ENCODE results near the gene ZNF763.
"Not testable (repeated sequence)": the region's sequence is repeated elsewhere in the genome, so short reads cannot be mapped to it uniquely, and the experiment has no call there.

The ZNF763 gene

DNA sequence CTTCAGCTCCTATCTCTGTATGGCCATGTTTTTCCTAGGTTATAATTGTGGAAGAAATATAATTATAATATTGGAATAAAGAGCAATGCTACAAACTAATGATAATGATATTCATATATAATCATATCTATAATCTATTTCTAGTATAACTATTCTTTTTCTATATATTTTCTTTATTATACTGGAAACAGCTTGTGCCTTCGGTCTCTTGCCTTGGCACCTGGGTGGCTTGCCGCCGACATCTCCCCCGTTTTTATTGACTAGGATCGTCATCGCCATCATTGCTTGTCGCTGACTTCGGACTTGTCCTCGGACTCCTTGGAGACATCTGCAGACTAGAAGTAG is 24.2 kb downstream of the ZNF763 start:
- Histone ChIP-seq H3K27ac (peak overlapping the region; percentile 81 to 86), H3K36me3 (no peaks in the 10 kb centered on the region), H3K4me3 (peak overlapping the region; percentile 69 to 79), H3K27me3 (no peaks in the 10 kb centered on the region), H3K9me3 (no peaks in the 10 kb centered on the region), H3K4me1 (no peaks in the 10 kb centered on the region)
- DNase-seq: no peak
- no peak for TF ChIP-seq CTCF (IDR thresholded peaks at IDR 0.05)
- intact Hi-C loops (cut with DNase I; ENCODE audit: low total_unique reads): loop anchor here (2.0 to 5.0 kb wide), 2 partner anchors 24 to 192 kb away; partner anchors contain the start of genes ZNF491 and ZNF763

DNA sequence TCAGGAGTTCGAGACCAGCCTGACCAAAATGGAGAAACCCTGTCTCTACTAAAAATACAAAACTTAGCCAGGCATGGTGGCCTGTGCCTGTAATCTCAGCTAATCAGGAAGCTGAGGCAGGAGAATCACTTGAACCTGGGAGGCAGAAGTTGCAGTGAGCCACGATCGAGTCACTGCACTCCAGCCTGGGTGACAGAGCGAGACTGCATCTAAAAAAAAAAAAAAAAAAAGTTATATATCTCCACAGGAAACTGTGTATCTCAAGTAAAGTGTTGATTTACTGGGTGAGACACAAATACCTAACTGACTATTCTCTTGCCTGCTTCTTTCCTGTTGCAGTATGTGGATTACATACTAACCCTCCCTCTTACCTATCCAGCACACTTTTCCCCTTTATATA is 27.1 kb downstream of the ZNF763 start:
- H3K27me3 ChIP-seq; intact Hi-C loops (cut with DNase I; ENCODE audit: low total_unique reads); H3K36me3 ChIP-seq; DNase-seq; H3K4me1 ChIP-seq; H3K9me3 ChIP-seq; H3K27ac ChIP-seq; H3K4me3 ChIP-seq: not testable (repeated sequence)

GRCh38 chr19:11995174-11995573 is 30.3 kb downstream of the ZNF763 start:
- Histone ChIP-seq H3K36me3 (no peaks in the 10 kb centered on the region), H3K9me3 (no peaks in the 10 kb centered on the region), H3K4me3 (no peak overlapping the region), H3K27me3 (no peaks in the 10 kb centered on the region), H3K27ac (no peak overlapping the region), H3K4me1 (no peaks in the 10 kb centered on the region)
- intact Hi-C loops (cut with DNase I; ENCODE audit: low total_unique reads): no loop called here
- TF ChIP-seq CTCF (IDR thresholded peaks at IDR 0.05): no peak
- no peak for DNase-seq

GRCh38 chr19:12000152-12000981 is 35.5 kb downstream of the ZNF763 start:
- TF ChIP-seq CTCF (IDR thresholded peaks at IDR 0.05): no peak
- DNase-seq: no peak
- H3K4me3 ChIP-seq: no peak overlapping the region
- H3K27ac ChIP-seq: no peak overlapping the region
- intact Hi-C loops (cut with DNase I; ENCODE audit: low total_unique reads): no loop called here
- peaks cover 4 to 15% (median 11%) of the 10 kb centered on the region in 3 donors for H3K36me3 ChIP-seq
- H3K4me1 ChIP-seq: no peaks in the 10 kb centered on the region
- H3K9me3 ChIP-seq: no peaks in the 10 kb centered on the region
- H3K27me3 ChIP-seq: no peaks in the 10 kb centered on the region

DNA sequence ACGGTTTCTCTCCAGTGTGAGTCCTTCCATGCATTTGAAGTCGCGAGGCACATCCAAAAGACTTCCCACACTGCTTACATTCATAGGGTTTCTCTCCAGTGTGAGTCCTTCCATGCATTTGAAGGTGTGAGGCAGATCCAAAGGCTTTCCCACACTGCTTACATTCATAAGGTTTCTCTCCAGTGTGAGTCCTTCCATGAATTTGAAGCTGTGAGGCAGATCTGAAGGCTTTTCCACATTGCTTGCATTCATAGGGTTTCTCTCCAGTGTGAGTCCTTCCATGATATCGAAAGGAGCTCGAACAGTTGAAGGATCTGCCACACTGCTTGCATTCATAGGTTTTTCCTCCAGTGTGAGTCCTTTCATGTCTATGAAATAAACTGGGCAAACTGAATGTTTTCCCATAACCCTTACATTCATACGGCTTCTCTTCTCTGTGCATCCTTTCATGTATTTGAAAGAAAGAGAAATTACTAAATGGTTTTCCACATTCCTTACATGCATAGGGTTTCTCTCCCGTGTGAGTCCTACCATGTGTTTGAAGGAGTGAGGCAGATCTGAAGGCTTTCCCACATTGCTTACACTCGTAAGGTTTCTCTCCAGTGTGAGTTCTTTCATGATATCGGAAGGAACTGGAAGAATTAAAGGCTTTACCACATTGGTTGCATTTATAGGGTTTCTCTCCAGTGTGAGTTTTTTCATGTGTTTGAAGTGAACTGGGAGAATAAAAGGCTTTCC is 50.3 kb downstream of the ZNF763 start:
- DNase-seq: no peak
- peaks cover 0 to 99% (median 44%) of the 10 kb centered on the region in 3 donors for H3K9me3 ChIP-seq
- no peaks in the 10 kb centered on the region for H3K27me3 ChIP-seq
- H3K36me3 ChIP-seq: peaks cover 45 to 93% (median 76%) of the 10 kb centered on the region in 3 donors
- TF ChIP-seq CTCF (IDR thresholded peaks at IDR 0.05): no peak
- intact Hi-C loops (cut with DNase I; ENCODE audit: low total_unique reads): no loop called here
- no peak overlapping the region for H3K27ac ChIP-seq
- H3K4me1 ChIP-seq: no peaks in the 10 kb centered on the region
- H3K4me3 ChIP-seq: no peak overlapping the region

DNA sequence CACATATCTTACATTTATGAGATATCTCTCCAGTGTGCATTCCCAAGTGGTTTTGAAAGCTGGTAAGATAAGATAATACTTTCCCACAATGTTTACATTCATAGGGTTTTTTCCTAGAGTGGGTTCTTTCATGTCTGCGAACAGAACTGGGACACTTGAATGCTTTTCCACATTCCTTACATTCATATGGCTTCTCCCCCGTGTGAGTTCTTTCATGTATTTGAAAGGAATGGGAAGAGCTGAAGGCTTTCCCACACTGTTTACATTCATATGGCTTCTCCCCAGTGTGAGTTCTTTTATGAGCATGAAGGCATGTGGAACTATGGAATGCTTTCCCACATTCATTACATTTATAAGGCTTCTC is 50.9 kb downstream of the ZNF763 start:
- peaks cover 0 to 96% (median 39%) of the 10 kb centered on the region in 3 donors for H3K9me3 ChIP-seq
- DNase-seq: no peak

More for the DNA sequence above, 50.9 kb downstream of the ZNF763 start:
- Histone ChIP-seq H3K4me1 (no peaks in the 10 kb centered on the region), H3K27ac (no peak overlapping the region), H3K27me3 (no peaks in the 10 kb centered on the region), H3K4me3 (no peak overlapping the region), H3K36me3 (peaks cover 45 to 94% (median 76%) of the 10 kb centered on the region in 3 donors)
- no peak for TF ChIP-seq CTCF (IDR thresholded peaks at IDR 0.05)
- intact Hi-C loops (cut with DNase I; ENCODE audit: low total_unique reads): no loop called here
